ENCODE data around the gene PRDM16.
A peak's percentile ranks its signal among the peaks of the same experiment; 100 is the strongest.

The PRDM16 gene

GRCh38 chr1:3066826-3067225 lies 2.2 kb upstream of the PRDM16 start:
- no peaks in the 10 kb centered on the region for H3K9me2 ChIP-seq (replicated peaks; ENCODE audit: low read depth, low read length)
- H3K4me2 ChIP-seq (ENCODE audit: low read depth, low read length, poor library complexity, severe bottlenecking) = peak overlapping the region; percentile 81
- H3K9me3 ChIP-seq (ENCODE audit: insufficient read depth, low read depth, low read length) = no peaks in the 10 kb centered on the region
- TF ChIP-seq EZH2phosphoT487 (IDR thresholded peaks at IDR 0.05; ENCODE audit: borderline replicate concordance) = no peak
- TF ChIP-seq CTCF (conservative IDR thresholded peaks at IDR 0.05; ENCODE audit: low read length) = no peak
- H3K36me3 ChIP-seq (ENCODE audit: insufficient read depth, low read length) = no peaks in the 10 kb centered on the region
- H3K27me3 ChIP-seq (ENCODE audit: insufficient read depth, low read length, poor library complexity, severe bottlenecking) = no peaks in the 10 kb centered on the region
- H3K4me3 ChIP-seq (ENCODE audit: low read length, poor library complexity, severe bottlenecking) = peak overlapping the region; percentile 79
- H3K79me2 ChIP-seq (ENCODE audit: insufficient read depth, low read length) = peaks cover 54% of the 10 kb centered on the region
- peaks cover 24% of the 10 kb centered on the region for H3K4me1 ChIP-seq (ENCODE audit: insufficient read depth, low read length, poor library complexity, severe bottlenecking)
- peak overlapping the region; percentile 46 for H3K9ac ChIP-seq (ENCODE audit: low read depth, low read length, poor library complexity, severe bottlenecking)
- no peaks in the 10 kb centered on the region for H3F3A ChIP-seq (ENCODE audit: low read depth)
- no peak overlapping the region for H2AFZ ChIP-seq (ENCODE audit: low read length)
- peaks cover 11% of the 10 kb centered on the region for H4K20me1 ChIP-seq (ENCODE audit: insufficient read depth, low read length, poor library complexity, severe bottlenecking)

- Histone ChIP-seq H3K4me1 (ENCODE audit: insufficient read depth, low read length, poor library complexity, severe bottlenecking) (peaks cover 24% of the 10 kb centered on the region), H3K4me3 (ENCODE audit: low read length, poor library complexity, severe bottlenecking) (peak overlapping the region; percentile 79), H4K20me1 (ENCODE audit: insufficient read depth, low read length, poor library complexity, severe bottlenecking) (peaks cover 15% of the 10 kb centered on the region), H3K9me3 (ENCODE audit: insufficient read depth, low read depth, low read length) (no peaks in the 10 kb centered on the region), H3K9ac (ENCODE audit: low read depth, low read length, poor library complexity, severe bottlenecking) (peak overlapping the region; percentile 75), H3K36me3 (ENCODE audit: insufficient read depth, low read length) (no peaks in the 10 kb centered on the region), H3F3A (ENCODE audit: low read depth) (no peaks in the 10 kb centered on the region), H3K9me2 (replicated peaks; ENCODE audit: low read depth, low read length) (no peaks in the 10 kb centered on the region), H3K4me2 (ENCODE audit: low read depth, low read length, poor library complexity, severe bottlenecking) (peak overlapping the region; percentile 81), H2AFZ (ENCODE audit: low read length) (no peak overlapping the region), H3K79me2 (ENCODE audit: insufficient read depth, low read length) (peaks cover 59% of the 10 kb centered on the region), H3K27me3 (ENCODE audit: insufficient read depth, low read length, poor library complexity, severe bottlenecking) (no peaks in the 10 kb centered on the region)
- TF ChIP-seq EZH2phosphoT487 (IDR thresholded peaks at IDR 0.05; ENCODE audit: borderline replicate concordance) (no peak), CTCF (conservative IDR thresholded peaks at IDR 0.05; ENCODE audit: low read length) (no peak)
Observed at GRCh38 chr1:3067301-3067670, 1.7 kb upstream of the PRDM16 start.

GRCh38 chr1:3067671-3068563 lies 1.1 kb upstream of the PRDM16 start:
- Histone ChIP-seq H3K79me2 (ENCODE audit: insufficient read depth, low read length) (peaks cover 65% of the 10 kb centered on the region), H2AFZ (ENCODE audit: low read length) (peak overlapping the region; percentile 92), H3K4me3 (ENCODE audit: low read length, poor library complexity, severe bottlenecking) (peak overlapping the region; percentile 79), H3K9me3 (ENCODE audit: insufficient read depth, low read depth, low read length) (no peaks in the 10 kb centered on the region), H4K20me1 (ENCODE audit: insufficient read depth, low read length, poor library complexity, severe bottlenecking) (peaks cover 21% of the 10 kb centered on the region), H3K9me2 (replicated peaks; ENCODE audit: low read depth, low read length) (no peaks in the 10 kb centered on the region), H3K9ac (ENCODE audit: low read depth, low read length, poor library complexity, severe bottlenecking) (peak overlapping the region; percentile 75), H3F3A (ENCODE audit: low read depth) (no peaks in the 10 kb centered on the region), H3K36me3 (ENCODE audit: insufficient read depth, low read length) (no peaks in the 10 kb centered on the region), H3K27me3 (ENCODE audit: insufficient read depth, low read length, poor library complexity, severe bottlenecking) (no peaks in the 10 kb centered on the region), H3K4me1 (ENCODE audit: insufficient read depth, low read length, poor library complexity, severe bottlenecking) (peaks cover 25% of the 10 kb centered on the region), H3K4me2 (ENCODE audit: low read depth, low read length, poor library complexity, severe bottlenecking) (peak overlapping the region; percentile 81)
- TF ChIP-seq CTCF (conservative IDR thresholded peaks at IDR 0.05; ENCODE audit: low read length) (no peak), EZH2phosphoT487 (IDR thresholded peaks at IDR 0.05; ENCODE audit: borderline replicate concordance) (no peak)
